Measurements from ENCODE around the gene POLR2C. TPM values are rescaled to one million over a fixed set of nuclear protein-coding genes. Genes with fewer than 3 reads are reported as not detected.

The POLR2C gene
- total RNA-seq, 1 donor from 2014 or later = 118 TPM

- DNase-seq = no peak
These were observed 42.0 kb downstream of the POLR2C start for GRCh38 chr16:57504491-57504890.

GRCh38 chr16:57505169-57505568 lies 42.7 kb downstream of the POLR2C start:
- no peak for DNase-seq

- no peak for DNase-seq
These were observed 44.9 kb downstream of the POLR2C start for GRCh38 chr16:57507136-57508034.

- DNase-seq = no peak
These were observed 45.6 kb downstream of the POLR2C start for GRCh38 chr16:57508035-57508425.

- no peak for DNase-seq
These were observed 46.9 kb downstream of the POLR2C start for GRCh38 chr16:57509231-57509923.

- peak; percentile 24 for DNase-seq
These were observed 47.8 kb downstream of the POLR2C start for GRCh38 chr16:57510016-57510871.

- no peak for DNase-seq
These were observed 50.0 kb downstream of the POLR2C start for GRCh38 chr16:57512296-57513001.

- DNase-seq = no peak
These were observed 51.1 kb downstream of the POLR2C start for GRCh38 chr16:57513371-57514102.

GRCh38 chr16:57514371-57514770 lies 51.9 kb downstream of the POLR2C start:
- no peak for DNase-seq

GRCh38 chr16:57514791-57515600 lies 52.5 kb downstream of the POLR2C start:
- DNase-seq = peak; percentile 41

- no peak for DNase-seq
These were observed 53.8 kb downstream of the POLR2C start for GRCh38 chr16:57516176-57516725.

- DNase-seq = no peak
These were observed 54.3 kb downstream of the POLR2C start for GRCh38 chr16:57516773-57517172.

- DNase-seq = no peak
These were observed 55.2 kb downstream of the POLR2C start for GRCh38 chr16:57517397-57518367.

- DNase-seq = no peak
These were observed 56.0 kb downstream of the POLR2C start for GRCh38 chr16:57518520-57518919.

- no peak for DNase-seq
These were observed 56.4 kb downstream of the POLR2C start for GRCh38 chr16:57518922-57519321.

- peak; percentile 85 for DNase-seq
These were observed 57.4 kb downstream of the POLR2C start for GRCh38 chr16:57519796-57520360.
